Adrenal gland (tissue), 19 donors: Measurements from ENCODE around the gene CTSS. TPM values are rescaled to one million over a fixed set of nuclear protein-coding genes. Genes with fewer than 3 reads are reported as not detected.

ENCODE experiments used
- DNase-seq, 7 donors: peaks; one replicate each; pipeline ENCODE4 v3.0.0-alpha.2; 2019 to 2020
- H3K27ac ChIP-seq, 5 donors: fragments of 200-600 bp; sonication (generic) in 4 of 5; 1 replicate in 3 of 5; 2 replicates in 2 of 5; pipeline versions ENCODE4 v1.5.1 to v1.8.0; 2016 to 2020; ENCODE audit warnings: mild to moderate bottlenecking in 1 of 5
- H3K27me3 ChIP-seq: fragments of 200-600 bp; 2 replicates; pipeline ENCODE4 v1.8.0; 2021
- H3K36me3 ChIP-seq, 2 donors: fragments of 200-600 bp; replicated peaks in 1 of 2; 1 replicate in 1 of 2; 2 replicates in 1 of 2; pipeline versions ENCODE4 v1.5.1 to v1.8.0; 2018 to 2022
- H3K4me1 ChIP-seq, 2 donors: fragments of 200-600 bp; replicated peaks in 1 of 2; 1 replicate in 1 of 2; 2 replicates in 1 of 2; pipeline versions ENCODE4 v1.5.1 to v1.8.0; 2018 to 2021
- H3K4me3 ChIP-seq, 4 donors: fragments of 200-600 bp; sonication (generic) in 3 of 4; one replicate each; pipeline ENCODE4 v1.5.1; 2016 to 2018
- H3K9me3 ChIP-seq, 3 donors: fragments of 200-600 bp; sonication (generic) in 1 of 3; replicated peaks in 1 of 3; 1 replicate in 2 of 3; 2 replicates in 1 of 3; pipeline versions ENCODE4 v1.5.1 to v1.8.0; 2016 to 2021
- CTCF ChIP-seq, 6 experiments: fragments of 450-650 bp in 4 of 6; fragments of 200-600 bp in 2 of 6; sonication (generic) in 1 of 6; IDR thresholded peaks; 1 replicate in 5 of 6; 2 replicates in 1 of 6; pipeline versions ENCODE4 v1.5.1 to v1.8.0; 2016 to 2021; ENCODE audit warnings: antibody characterized with exemption in 6 of 6, mild to moderate bottlenecking in 2 of 6, moderate library complexity in 1 of 6
- POLR2A ChIP-seq, 2 donors: fragments of 450-650 bp; IDR thresholded peaks; one replicate each; pipeline ENCODE4 v1.6.1; 2017; ENCODE audit warnings: antibody characterized with exemption in 2 of 2, mild to moderate bottlenecking in 2 of 2, moderate library complexity in 1 of 2
- WGBS, 4 donors: extraction: QIAGEN DNeasy Blood & Tissue Kit in 2 of 4; methylation state at CpG; one replicate each; pipeline versions ENCODE4 v1.1.5 to v1.1.7; 2013 to 2017; 5-methylcytosine and 5-hydroxymethylcytosine counted together
- intact Hi-C, 2 donors: fragments of 100-400 bp; cut with DNase I; formaldehyde crosslinking; loops; one replicate each; pipeline versions ENCODE4 v1.14.1 to v1.15.0; 2022 to 2023
- long read RNA-seq, 10 donors: library from polyadenylated mRNA in 3 of 10; unstranded in 2 of 10; stranded (forward) in 1 of 10; transcript quantifications; one replicate each; pipeline ENCODE4 v2.0.0 and lab custom pipeline, GENCODE V29; 2021 to 2026
- polyA plus RNA-seq, 3 donors: library from polyadenylated mRNA; stranded (reverse); fragments of 200-250 nt in 2 of 3; fragments of 350-450 nt in 1 of 3; fragmentation: Illumina TruSeq in 1 of 3; extraction: RNeasy Lipid Tissue Mini Kit (QIAGEN cat#74804) in 1 of 3; gene quantifications; one replicate each; pipeline ENCODE4 v1.2.3, GENCODE V29; 2013 to 2014
- total RNA-seq, 9 donors: library from RNA; depleted of rRNA in 4 of 9; stranded (reverse); fragments of >200 nt in 4 of 9; fragments of 120-200 nt in 1 of 9; fragmentation: NEBNext Ultra II Directional in 1 of 9; extraction: Animal tissue kit (Norgen Biotek cat#: 25700) in 1 of 9; gene quantifications; one replicate each; pipeline versions ENCODE4 v1.1.0 to v1.2.4, GENCODE V29; 2013 to 2023
- donor health status: healthy with polysubstance abuse.
- donor health status: Bipolar disorder and iron deficiency.
- donor health status: DM: yes; HTN: yes; CAD: no.
- donor health status: DM: no; HTN: no; CAD: no.
- donor health status: DM: no; HTN: no; CAD: no.
- donor health status: DM: yes; HTN: yes; CAD: no.

Gene CTSS
- 100 to 1,000 TPM in 6 of 9 donors, 10 to 100 TPM in 3; 27.4 to 175 (median 112) TPM for total RNA-seq
- 10 to 100 TPM; 12.1 to 36.0 (median 33.4) TPM for polyA plus RNA-seq
- long read RNA-seq, donor 1, full-length matches to known transcripts: 12 of 12 reads
- long read RNA-seq, donor 1, partial matches to known transcripts: 0 of 12 reads
- long read RNA-seq, donor 1, other reads (novel, unspliced or antisense): 0 of 12 reads
- long read RNA-seq, donor 2, full-length matches to known transcripts: 5 of 5 reads
- long read RNA-seq, donor 2, partial matches to known transcripts: 0 of 5 reads
- long read RNA-seq, donor 2, other reads (novel, unspliced or antisense): 0 of 5 reads
- long read RNA-seq, donor 3, full-length matches to known transcripts: 7 of 7 reads
- long read RNA-seq, donor 3, partial matches to known transcripts: 0 of 7 reads
- long read RNA-seq, donor 3, other reads (novel, unspliced or antisense): 0 of 7 reads
- long read RNA-seq, donor 4, full-length matches to known transcripts: 69 of 78 reads
- long read RNA-seq, donor 4, partial matches to known transcripts: 6 of 78 reads
- long read RNA-seq, donor 4, other reads (novel, unspliced or antisense): 3 of 78 reads
- long read RNA-seq, donor 5, full-length matches to known transcripts: 83 of 88 reads
- long read RNA-seq, donor 5, partial matches to known transcripts: 4 of 88 reads
- long read RNA-seq, donor 5, other reads (novel, unspliced or antisense): 1 of 88 reads
- long read RNA-seq, donor 6, full-length matches to known transcripts: 44 of 53 reads
- long read RNA-seq, donor 6, partial matches to known transcripts: 2 of 53 reads
- long read RNA-seq, donor 6, other reads (novel, unspliced or antisense): 7 of 53 reads
- long read RNA-seq, donor 7, full-length matches to known transcripts: 4 of 4 reads
- long read RNA-seq, donor 7, partial matches to known transcripts: 0 of 4 reads
- long read RNA-seq, donor 7, other reads (novel, unspliced or antisense): 0 of 4 reads
- long read RNA-seq, donor 8, full-length matches to known transcripts: 5 of 11 reads
- long read RNA-seq, donor 8, partial matches to known transcripts: 6 of 11 reads
- long read RNA-seq, donor 8, other reads (novel, unspliced or antisense): 0 of 11 reads
- long read RNA-seq, donor 9, full-length matches to known transcripts: 7 of 7 reads
- long read RNA-seq, donor 9, partial matches to known transcripts: 0 of 7 reads
- long read RNA-seq, donor 9, other reads (novel, unspliced or antisense): 0 of 7 reads
- long read RNA-seq, donor 10, full-length matches to known transcripts: 2 of 2 reads
- long read RNA-seq, donor 10, partial matches to known transcripts: 0 of 2 reads
- long read RNA-seq, donor 10, other reads (novel, unspliced or antisense): 0 of 2 reads

GRCh38 chr1:150765296-150765976 lies at the start of gene CTSS:
Gene CTSS (minus strand): TSS chr1:150765778. CDS start chr1:150764763, 1,015 bp downstream.
- H3K9me3 ChIP-seq: no peaks in the 10 kb centered on the region
- no peaks in the 10 kb centered on the region for H3K36me3 ChIP-seq
- intact Hi-C loops: no loop called here
- DNase-seq: no peak
- WGBS, 4 donors: 8 to 16% (median 10%) methylated on average over 4 of the region's 4 CpGs
- no peaks in the 10 kb centered on the region for H3K27me3 ChIP-seq
- peak within 1 kb of the TSS in 4 of 5 donors; percentile 2 to 56 (median 25) for H3K27ac ChIP-seq
- H3K4me3 ChIP-seq: peak within 1 kb of the TSS in 2 of 4 donors; percentile 27 to 50
- peaks cover 0 to 6% of the 10 kb centered on the region in 2 donors for H3K4me1 ChIP-seq
- no peak for TF ChIP-seq CTCF (IDR thresholded peaks at IDR 0.05)
- no peak for TF ChIP-seq POLR2A (IDR thresholded peaks at IDR 0.05)

DNA sequence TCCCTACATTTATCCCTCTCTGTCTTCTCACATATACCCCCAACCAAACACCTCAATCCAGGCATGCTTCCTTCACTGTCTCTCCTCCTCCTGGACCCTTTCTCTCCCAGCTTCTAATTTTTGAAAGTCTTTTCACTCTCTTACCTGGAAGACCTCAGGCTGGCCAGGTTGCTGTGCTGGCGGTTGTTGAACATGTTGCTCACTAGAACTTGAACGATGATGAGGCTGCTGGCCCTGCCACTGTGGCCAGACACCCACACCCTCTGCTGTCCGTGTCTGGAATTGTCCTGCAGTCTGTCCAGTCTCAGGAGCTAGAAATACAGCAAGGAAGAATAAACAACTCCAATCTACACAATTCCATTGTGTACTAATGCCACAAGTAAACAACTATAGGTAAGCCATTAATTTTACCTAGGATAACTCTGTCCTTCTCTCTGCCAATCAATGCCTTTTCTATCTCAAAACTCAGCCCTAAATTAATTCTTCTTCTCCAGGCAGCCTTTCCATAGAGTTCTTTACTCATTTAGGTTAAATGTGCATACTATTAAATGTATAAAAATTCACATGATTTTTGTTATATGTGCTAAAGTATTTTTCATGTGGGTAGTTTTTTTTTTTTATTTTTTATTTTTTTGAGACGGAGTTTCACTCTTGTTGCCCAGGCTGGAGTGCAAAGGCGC lies 47.6 kb upstream of the CTSS start:
- peaks cover 0 to 77% of the 10 kb centered on the region in 2 donors for H3K36me3 ChIP-seq
- no peaks in the 10 kb centered on the region for H3K27me3 ChIP-seq
- no peak overlapping the region for H3K27ac ChIP-seq
- no peak overlapping the region for H3K4me3 ChIP-seq
- peak; percentile 55 to 81 (median 67) for DNase-seq
- H3K4me1 ChIP-seq: peaks cover 0 to 7% of the 10 kb centered on the region in 2 donors
- intact Hi-C loops: loop anchor here in 1 of 2 donors (10.0 kb wide), 2 partner anchors 102 to 258 kb away; no protein-coding TSS in a partner anchor
- H3K9me3 ChIP-seq: no peaks in the 10 kb centered on the region
- whole genome bisulfite sequencing, 4 donors: 48 to 52% (median 50%) methylated on average over 5 of the region's 5 CpGs
- TF ChIP-seq POLR2A (IDR thresholded peaks at IDR 0.05) (no peak), CTCF (IDR thresholded peaks at IDR 0.05) (peak; percentile 42 to 68 (median 63))

- WGBS, 4 donors: 79 to 89% (median 85%) methylated on average over 9 of the region's 9 CpGs
- H3K9me3 ChIP-seq: no peaks in the 10 kb centered on the region
- no peak for TF ChIP-seq CTCF (IDR thresholded peaks at IDR 0.05)
- peaks cover 0 to 16% of the 10 kb centered on the region in 2 donors for H3K4me1 ChIP-seq
- DNase-seq: no peak
- peaks cover 0 to 56% of the 10 kb centered on the region in 2 donors for H3K36me3 ChIP-seq
- H3K27ac ChIP-seq: no peak overlapping the region
- intact Hi-C loops: loop anchor here in 1 of 2 donors (10.0 kb wide), 2 partner anchors 104 to 256 kb away; no protein-coding TSS in a partner anchor
- H3K27me3 ChIP-seq: no peaks in the 10 kb centered on the region
- no peak overlapping the region for H3K4me3 ChIP-seq
These were observed 45.5 kb upstream of the CTSS start for GRCh38 chr1:150810958-150811659.
